Measurements from ENCODE around the gene OTUD5.

OTUD5 gene

DNA sequence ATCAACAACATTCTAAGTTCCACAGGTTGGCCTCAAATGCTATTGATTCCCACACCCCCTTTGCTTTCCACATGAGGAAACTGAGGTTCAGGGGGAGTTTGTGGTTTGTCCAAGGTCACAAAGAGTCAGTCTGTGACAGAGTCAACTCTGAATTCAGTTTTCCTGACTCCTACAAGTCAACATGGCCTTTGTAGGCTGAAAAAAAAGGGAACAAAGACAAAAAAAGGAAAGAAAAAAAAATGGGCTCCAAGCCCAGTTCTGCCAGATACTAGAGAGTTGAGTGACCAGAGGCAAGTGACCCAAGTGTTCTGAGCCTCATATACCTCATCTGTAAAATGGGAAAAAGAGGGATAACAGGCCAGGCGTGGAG is 22.1 kb downstream of the OTUD5 start:
- DNase-seq, result no peak

DNA sequence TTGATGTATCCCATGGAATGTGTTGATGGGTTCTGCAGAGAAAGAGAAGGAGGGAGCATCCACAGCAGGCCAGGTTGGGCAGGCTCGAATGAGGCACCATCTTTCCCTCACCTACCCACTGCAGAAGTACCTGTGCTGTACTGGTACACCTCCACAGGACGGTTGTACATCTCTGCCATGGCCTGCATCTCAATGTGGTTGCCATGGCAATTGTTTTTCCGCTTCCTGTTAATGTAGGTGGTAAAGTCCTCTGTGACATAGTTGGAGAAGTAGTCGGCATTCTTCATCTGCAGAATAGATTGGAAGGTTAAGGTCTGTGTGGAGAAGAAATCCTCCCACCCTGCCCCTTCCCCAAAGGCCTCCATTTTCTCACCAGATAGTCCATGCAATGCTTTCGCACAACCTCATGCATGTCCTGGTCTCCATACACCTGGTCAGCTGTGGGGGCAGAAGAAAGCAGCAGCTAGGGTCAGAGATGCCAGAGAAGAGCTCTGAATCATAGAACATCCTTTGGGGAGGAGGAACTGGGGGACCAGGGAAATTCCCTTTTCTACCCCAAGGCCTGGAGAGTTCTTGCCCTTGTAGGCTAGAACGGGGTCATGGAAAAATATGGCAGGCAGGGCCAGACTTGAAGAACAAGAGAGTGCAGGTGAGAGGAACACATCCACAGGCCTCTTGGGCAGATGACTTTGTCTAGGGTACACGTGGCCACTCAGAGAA is 22.7 kb downstream of the OTUD5 start:
- no peak for DNase-seq

DNA sequence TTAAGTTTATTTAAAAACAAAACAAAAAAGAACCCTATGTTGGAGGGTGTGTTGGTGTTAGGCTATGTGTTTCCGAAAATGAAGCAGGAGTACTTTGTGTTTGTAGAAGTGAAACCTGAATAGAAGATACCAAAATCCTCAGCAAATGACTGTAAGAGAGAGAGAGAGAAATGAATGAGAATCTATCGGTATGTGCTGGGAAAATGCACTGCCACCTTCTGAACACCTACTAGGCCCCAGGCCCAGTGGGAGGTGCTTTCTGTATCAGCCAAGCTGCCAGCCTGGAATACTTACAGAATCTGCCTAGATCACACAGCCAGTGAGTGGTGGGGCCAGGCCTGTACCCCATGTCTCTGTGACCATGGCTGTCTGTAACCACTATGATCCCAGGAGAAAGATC is 23.6 kb downstream of the OTUD5 start:
- DNase-seq, result no peak

DNA sequence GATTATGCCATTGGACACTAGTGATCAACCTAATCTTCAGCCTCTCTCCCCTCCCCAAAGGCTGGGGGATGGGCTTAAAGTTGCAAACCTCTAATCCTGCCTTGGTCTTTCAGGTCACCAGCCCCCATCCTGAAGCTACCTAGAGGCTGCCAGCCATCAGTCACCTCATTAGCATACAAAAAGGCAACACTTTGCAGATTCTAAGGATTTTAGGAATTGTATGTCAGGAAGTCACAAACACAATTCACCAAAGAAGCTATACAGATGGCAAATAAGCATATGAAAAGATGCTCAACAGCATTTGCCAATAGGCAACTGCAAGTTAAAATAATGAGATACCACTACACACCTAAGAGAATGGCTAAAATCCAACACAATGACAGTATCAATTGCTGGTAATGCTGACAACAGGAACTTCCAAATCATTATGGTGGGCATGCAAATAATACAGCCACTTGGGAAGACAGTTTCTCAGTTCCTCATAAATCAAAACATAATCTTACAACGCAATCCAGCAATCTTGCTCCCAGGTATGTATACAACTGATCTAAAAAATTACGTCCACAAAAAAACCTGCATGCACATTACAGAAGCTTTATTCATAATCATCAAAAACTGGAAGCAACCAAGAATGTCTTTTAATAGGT is 29.5 kb downstream of the OTUD5 start:
- DNase-seq, result no peak

DNA sequence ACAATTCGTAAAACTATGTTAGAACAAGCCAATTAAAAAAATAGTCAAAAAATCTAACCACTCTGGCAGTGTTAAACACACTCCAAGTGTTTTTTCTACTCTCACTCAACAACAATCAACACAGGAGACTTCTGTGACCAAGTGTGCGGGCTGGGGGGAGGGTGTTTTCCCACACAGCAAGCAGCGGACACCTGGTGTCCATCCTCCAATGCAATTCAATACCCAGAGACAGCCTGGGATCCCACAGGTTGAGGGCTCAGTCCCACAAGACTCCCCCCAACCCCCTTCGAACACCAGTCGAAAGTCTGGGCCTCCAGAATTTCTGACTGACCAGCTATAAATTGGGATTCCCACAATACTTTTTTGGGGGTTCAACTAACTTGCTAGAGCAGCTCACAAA is 30.3 kb downstream of the OTUD5 start:
- no peak for DNase-seq

DNA sequence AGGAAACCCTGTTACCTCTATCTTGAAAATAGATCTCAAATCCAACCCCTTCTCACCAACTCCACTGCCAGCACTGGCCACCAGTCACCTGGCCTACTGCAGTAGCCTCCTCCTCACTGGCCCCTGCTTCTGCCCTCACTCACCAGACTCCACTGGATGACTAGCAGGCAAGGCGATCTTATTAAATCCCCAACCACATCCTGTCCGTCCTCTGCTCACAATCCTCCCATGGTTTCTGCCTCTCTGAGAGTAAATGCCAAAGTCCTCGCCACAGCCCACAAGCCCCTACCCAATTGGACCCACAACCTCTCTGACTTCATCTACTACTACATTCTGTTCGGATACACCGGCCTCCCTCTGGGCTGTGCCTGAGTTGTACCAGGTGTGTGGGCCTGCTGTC is 33.1 kb downstream of the OTUD5 start:
- DNase-seq, result no peak

DNA sequence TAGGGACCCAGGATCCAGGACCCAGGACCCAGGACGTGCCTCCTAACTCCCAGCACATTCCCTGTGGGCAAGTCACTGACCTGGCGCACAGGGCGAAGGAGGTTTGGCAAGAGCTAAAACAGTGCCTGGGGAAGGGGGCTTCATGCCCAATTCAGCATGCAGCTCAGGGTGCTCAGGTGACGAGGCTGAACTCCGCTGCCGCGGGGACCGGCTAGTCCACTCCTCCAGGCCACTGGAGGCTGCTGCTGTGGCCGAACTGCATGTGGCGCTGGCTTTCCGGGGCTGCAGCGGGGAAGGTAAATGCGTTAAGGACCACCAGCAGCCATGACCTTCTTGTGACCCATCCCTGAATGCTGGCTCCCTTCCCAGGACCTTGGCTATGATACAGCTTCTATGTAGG is 33.6 kb downstream of the OTUD5 start:
- DNase-seq, result no peak

DNA sequence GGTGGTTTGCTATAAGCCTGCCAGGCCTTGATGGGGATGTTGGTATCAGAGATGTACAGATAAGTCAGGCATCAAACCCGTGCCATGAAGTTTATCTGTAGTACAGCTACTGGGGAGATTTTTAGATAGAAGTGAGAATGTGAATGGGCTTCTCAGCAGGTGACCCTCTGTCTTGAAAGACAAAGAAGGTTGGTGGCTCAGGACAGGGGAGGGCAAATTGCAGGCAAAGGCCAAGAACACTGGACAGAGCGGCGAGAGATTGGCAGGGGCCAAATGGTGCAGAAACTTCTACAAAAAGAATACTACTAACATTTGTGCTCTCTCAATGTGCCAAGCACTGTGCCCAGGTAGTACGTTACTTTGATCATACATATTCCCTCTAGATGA is 36.7 kb downstream of the OTUD5 start:
- no peak for DNase-seq

DNA sequence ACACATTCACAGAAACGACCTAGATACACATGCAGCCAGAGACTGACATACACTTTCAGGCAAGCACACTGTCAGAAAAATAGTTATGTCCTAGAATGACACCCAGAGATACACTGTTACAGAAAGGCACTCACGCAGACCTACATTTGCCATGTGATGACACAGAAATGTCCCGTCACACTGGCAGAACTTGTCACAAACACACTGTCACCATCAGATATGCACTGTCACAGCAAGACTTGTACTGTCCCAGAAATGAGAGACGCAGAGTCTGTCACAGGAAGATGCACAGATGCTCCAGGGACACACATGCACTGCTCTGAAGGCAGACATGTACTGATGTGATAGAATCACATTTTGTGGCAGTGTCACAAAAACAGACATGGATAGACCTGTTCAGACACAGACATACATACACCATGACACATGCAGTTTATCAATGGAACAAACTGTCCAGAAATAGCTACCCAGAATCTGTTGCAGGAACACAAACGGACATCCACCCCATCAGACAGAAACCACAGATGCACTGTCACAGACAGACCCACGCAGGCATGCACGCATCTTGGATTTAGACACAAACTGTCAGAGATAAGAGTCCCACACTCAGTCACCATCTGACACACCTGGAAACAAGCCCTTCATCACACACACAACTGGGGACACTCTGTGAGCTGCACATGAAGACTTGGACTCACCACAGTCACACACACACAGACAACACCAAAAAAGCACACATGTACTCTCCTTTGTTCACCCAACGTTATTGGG is 37.3 kb downstream of the OTUD5 start:
- no peak for DNase-seq

DNA sequence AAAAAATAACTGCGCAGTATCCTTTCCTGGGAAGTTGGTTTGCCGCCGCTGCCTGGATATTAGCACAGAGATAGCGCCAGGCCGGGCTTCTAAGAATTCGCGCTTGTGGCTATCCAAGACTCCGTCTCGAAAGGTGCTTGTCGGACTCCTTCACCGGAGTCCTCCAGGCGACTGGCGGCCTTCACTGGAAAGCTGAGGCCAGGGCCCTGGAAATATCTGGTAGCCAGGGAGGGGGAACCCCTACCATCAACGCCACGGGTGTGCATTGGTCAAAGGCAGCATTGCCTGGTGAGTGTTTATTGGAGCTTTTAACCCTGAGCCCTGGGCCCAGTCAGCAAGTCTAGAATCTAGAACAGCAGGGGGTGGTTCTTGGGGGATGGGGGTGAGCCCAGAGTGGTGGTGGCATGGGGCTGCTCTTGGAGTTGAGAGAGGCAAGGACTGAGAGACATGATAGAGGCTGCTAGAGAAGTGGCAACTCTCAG is 38.0 kb downstream of the OTUD5 start:
- no peak for DNase-seq

DNA sequence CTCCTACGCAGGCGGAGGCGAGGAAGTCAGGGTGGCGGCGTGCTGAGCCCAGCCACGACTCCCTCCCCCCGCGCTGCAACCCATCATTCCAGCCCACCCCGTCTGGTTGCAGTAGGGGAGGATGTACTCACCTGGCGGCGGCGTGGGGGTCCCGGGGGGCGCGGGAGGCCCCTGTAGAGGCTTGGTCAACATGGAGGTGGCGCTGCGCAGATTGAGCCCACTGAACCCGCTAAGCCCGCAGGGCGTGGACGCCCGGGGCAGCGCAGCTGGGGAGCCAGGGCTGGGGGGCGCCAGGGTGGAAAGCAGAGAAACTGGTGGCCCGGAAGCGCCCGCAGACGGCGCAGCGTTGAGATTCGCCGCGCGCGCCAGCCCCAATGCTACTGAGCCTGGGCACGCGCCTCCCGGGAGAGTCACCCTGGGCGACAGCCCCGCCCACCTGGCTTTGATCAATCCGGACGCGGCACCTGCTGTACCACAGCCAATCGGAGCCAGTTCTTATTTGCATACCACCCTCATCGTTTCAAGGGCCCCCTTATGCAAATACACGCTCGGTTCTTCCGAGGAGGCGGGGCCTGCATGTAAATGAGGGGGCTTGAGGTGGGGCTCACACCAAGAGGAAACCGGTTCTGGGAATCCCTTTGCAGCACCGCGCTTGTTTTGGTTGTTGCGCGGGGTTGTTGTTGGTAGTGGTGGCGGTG is 38.6 kb downstream of the OTUD5 start, which contains the start of gene PIM2:
PIM2 (minus strand) TSS at position 382 of the 698 bp plus-strand sequence; CDS start at position 192, 190 bp downstream.
- DNase-seq, result peak; percentile 93

DNA sequence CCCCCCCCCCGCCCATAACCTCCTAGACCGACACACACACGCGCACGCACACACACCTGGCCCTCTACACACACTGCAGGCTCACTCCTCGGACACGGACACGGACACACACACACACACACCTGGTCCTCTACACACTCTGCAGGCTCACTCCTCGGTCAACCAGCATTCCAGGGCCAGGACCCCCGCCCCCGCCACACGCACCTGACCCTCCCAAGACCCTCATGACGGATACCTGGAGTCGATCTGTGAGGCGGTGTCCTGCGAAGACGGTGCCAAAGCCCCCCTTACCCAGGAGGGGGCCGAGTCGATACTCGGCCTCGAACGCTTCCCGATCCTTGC is 39.1 kb downstream of the OTUD5 start:
- no peak for DNase-seq

DNA sequence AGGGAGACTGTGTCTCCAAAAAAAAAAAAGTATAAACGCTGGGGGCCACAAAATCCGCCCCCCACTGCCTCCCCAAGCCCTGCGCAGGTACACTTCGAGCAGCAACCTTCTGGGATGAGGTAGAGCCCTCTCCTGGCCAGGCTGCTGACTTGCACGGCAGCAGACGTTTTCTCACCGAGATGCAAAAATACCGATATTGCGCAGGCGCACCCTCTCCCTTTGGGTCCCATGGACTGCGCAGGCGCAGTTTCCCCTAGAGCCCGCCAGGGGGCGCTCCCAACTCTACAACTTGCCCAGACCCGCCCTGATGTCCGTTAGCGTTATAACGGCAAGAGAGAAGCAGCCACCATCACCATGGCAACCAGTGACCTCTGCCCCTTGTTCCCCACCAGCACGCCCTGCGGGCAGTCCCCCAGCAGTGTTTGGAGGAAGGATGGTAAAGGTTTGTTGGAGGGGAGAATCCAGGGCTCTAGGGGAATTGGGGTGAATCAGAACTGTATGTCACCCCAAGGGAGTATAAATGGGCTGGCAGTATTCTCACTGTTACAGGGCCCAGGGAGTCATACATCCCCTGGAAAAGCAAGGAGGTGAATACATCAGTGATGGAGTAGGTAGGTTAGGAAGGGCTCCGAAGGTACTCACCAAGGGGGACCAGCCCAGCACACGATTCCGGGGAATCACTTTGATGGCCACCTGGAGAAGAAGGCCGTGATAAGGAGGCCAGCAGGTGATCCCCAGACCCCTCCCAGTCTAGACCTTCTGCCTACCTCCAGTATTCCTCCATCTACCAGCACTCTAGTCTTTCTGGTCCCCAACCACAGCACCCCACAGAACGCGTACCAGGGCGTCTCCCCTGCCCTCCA is 40.0 kb downstream of the OTUD5 start:
- DNase-seq, result peak; percentile 86

DNA sequence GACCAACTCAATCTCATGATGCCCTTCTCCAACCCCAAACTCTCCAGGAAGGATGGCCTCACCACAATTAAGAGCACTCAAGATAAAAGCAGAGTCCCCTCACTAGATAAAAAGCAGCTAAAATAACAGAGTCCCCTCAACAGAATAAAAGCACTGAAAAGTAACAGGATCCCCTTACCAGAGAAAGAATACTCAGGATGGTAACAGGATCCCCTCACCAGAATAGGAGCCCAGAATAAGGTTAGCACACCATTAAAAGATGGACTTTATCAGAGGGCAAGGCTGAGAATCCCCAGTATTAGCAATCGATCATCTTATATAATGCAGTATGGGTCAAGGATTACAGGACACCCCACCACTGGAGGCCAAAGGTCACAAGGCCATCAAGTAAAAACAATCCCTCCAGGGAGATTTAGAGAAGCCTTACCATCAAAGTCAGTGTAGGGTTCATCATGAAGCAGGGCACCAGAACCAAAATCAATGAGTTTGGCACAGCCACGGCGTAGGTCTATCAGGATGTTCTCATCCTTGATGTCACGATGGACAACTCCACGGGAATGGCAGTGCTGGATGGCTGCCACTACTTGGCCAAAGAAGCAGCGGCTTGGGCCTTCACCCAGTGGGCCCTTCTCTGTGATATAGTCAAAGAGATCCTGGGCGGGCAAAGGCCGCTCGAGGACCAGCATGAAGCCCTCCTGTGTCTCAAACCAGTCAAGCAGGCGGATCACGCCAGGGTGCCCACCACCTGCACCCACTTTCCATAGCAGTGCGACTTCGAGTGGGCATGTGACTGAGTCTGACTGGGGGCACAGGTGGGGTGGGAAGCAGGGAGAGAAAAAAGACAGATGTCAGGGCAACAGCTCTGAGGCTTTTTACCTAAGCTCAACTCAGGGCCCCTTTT is 42.6 kb downstream of the OTUD5 start:
- no peak for DNase-seq

DNA sequence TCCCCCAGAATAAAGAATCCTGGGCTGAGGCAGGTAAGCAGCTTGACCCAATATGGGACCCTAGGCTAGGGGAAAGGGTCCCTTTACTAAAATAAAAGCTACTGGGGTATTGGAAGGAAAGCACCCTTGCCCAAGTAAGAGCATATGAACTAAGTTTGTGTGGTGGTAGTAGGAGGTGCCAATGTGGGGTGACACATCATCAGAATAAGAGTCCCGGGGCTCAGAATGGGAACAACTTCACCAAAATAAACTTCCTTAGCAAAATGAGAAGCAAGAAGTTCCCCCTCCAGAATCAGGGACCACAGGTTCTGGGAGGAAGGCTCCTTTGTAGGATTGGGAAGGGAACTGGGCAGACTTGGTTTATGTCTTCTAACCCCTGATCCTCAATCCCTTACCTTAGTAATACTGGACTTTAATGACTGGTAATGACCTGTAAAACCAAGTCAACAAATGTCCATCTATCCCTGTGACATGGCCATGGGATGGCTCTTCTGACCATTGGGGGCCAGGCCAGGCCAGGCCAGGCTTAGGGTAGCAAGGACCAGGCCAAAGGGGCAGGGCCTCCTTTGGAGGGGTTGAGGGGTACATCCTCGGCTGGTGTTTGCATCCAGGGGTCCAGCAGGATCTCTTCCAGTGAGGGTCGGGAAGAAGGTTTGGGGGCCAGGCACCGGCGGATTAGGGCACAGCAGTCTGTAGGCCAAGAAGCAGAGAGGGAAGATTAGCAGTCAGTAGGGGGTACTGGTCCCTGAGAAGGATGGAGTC is 43.6 kb downstream of the OTUD5 start:
- DNase-seq, result no peak

DNA sequence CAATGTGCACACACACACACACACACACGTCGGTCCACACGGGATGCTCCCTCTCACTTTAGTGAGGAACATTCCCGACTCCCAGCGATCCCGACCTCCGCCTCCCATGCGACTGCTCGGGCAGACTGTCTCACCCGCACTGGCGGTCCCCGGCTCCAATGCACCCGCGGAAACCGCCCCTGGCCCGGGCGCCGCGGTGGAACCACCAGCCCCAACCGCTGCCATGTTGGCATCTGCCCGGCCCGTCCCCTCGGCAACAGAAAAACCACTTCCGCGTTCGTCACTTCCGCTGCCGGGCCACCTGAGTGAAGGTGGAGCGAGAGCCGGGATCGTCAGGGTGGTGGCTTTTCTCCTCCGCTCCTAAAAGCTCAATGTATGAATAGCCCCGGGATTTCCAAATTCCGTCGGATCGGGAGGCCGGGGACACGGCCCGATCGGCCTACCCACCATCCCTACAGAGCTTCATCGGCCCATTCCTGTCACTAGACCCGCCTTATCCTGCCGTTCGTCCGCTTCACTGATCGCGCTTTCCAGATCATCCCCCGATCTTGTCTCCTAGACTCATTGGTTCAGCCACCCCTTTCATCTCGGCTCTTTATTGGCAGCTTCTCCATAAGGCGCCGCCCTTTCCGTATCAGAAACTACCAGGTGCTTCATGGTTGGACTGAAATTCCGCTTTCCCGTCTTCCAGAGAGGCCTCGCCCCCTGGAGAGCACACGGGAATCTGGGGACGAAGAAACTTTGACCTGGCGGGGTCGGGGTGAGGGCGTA is 45.8 kb downstream of the OTUD5 start, which contains the start of gene SLC35A2:
SLC35A2 (minus strand) TSS at position 235 of the 771 bp plus-strand sequence; CDS start at position 225, 10 bp downstream.
- DNase-seq, result peak; percentile 62

DNA sequence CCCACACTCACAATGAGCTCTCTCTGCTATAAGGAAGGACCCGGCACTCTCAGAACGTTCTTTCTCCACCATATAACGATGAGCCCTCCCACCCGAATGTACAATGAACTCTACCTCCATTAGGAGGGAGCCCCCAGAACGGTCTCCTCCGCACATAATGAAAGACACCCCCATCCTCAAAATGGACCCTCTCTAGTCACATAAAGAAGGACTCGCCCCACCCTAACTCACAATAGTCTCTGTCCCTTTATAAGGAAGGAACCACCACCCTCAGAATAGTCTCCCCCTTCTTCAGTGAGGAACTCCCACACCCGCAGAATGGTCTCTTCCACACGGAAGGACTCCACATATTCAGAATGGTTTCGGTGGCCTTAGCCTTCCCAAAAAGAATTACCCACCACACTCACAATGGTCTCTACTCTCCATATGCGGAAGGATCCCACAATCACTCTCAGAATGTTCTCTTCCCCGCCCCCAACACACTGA is 46.4 kb downstream of the OTUD5 start:
- DNase-seq, result no peak

DNA sequence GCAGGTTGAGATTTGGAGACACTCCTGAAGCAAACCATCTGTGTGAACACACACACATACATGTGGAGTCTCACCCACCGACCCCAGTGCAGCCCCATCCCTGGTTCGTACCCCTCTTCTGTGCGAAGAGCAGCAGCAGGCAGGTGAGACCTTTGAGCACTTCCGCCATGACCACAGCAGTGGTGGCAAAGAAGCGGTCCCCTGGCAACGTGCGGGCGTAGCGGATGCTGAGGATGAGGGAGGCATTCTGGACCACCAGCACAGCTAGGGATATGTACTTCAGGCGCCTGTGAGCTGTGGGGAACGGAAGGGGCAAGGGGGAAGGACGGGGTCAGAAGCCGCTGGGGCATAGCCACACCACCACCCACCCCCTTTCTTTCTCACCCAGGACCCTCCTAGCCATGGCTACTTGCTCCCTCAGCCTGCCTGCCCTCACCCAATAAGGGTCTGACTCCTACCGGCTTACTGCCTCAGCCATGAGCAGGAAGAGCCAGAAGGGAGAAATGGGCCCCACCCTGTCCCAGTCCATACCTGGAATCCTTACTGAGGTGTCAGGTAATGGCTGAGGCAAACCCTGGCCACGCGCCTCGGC is 47.6 kb downstream of the OTUD5 start:
- DNase-seq, result no peak

DNA sequence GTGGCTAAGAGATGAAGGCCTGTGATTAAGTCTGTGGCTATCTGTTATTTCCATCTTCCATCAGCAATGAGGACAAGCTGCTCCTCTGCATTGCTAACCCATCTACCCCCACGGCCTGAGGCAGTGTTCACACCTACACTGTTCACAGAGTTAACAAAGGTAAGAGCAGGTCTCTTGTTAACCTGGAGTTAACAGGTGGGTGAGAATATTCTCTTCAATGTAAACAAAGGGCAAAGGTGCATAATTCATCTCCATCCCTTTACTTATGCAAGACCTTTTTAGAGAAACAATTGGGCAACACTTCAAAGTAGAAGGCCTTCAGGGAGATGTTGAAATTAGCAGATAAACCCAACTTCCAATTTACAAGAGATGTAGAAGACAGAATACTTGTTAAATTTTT is 48.8 kb downstream of the OTUD5 start:
- no peak for DNase-seq

Data from COR-L47 (cell line).